ENCODE measurements around the gene SLC39A11. TPM values are rescaled to one million over a fixed set of nuclear protein-coding genes. Genes with fewer than 3 reads are reported as not detected.
A peak's percentile ranks its signal among the peaks of the same experiment; 100 is the strongest.

SLC39A11 gene
- total RNA-seq, 1 experiment from 2014 or later, result 15.8 TPM

GRCh38 chr17:73090396-73091202, 1.9 kb downstream of the SLC39A11 start:
- Mint-ChIP-seq H3K9me3 (ENCODE audit: unreplicated experiment) (no peaks in the 10 kb centered on the region), H3K36me3 (ENCODE audit: insufficient read depth, unreplicated experiment) (peaks cover 10% of the 10 kb centered on the region), H3K27ac (ENCODE audit: low read depth, unreplicated experiment) (no peak overlapping the region), H3K27me3 (ENCODE audit: insufficient read depth, unreplicated experiment) (peaks cover 8% of the 10 kb centered on the region), H3K4me3 (ENCODE audit: unreplicated experiment) (peak overlapping the region; percentile 12), H3K4me1 (ENCODE audit: insufficient read depth, unreplicated experiment) (peaks cover 11% of the 10 kb centered on the region)
- BruUV-seq (replicated peaks), result no TSS peak
- no peak for TF ChIP-seq CTCF (IDR thresholded peaks at IDR 0.05; ENCODE audit: unreplicated experiment)
- no peak for DNase-seq (ENCODE audit: unreplicated experiment)
- ChIA-PET CTCF (no interaction called here), POLR2A (no interaction called here)
- intact Hi-C loops (cut with micrococcal nuclease), result loop anchor here (5.0 kb wide), 1 partner anchor 363 kb away; no protein-coding TSS in a partner anchor

DNA sequence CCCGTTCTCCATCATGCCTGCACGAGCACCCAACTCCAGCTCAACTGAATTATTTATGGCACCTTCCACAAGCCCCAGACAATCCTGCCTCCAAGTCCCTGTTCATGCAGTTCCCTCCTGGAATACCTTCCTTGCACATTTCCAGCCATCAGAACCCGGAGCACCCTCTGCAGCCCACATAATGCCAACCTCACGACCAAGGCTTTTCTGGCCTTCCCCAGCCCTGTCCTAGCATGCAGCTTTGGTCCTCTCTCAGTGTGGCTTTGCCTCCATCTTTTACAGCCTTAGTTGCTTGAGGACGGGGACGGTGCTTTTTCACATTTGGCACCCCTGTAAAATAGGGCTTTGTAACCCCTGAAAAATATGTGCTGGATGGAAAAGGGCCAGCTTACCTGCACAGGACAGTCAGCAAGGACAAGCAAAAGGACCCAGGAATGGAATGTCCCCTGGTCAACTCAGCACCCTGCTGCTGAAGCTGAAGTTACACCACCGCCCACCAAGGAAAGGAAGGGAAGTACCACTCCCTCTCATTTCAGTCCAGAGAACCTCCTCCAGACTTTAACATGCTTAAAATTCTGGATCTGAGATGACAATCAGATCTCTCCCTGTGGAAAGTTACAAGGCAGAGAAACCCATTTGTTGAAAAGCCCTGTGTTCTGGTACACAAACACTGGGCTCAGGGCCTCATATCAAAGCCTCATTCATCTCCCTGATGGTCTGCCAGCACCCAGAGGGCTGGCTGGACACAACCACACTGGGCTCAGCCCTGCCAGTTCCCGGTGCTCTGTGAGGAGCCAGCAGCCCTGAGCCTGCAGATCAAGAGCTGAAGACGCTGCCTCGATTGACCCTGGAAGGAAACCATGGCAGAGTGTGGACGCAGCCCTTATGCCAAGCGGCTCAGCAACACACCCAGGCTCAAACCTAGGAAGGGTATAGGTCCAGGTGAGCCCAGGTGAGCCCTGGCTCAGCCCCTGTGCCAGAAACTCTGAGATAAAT, 2.9 kb downstream of the SLC39A11 start:
- BruUV-seq (replicated peaks), result no TSS peak
- Mint-ChIP-seq H3K27ac (ENCODE audit: low read depth, unreplicated experiment) (no peak overlapping the region), H3K4me3 (ENCODE audit: unreplicated experiment) (no peak overlapping the region), H3K36me3 (ENCODE audit: insufficient read depth, unreplicated experiment) (peaks cover 10% of the 10 kb centered on the region), H3K4me1 (ENCODE audit: insufficient read depth, unreplicated experiment) (peaks cover 11% of the 10 kb centered on the region), H3K9me3 (ENCODE audit: unreplicated experiment) (no peaks in the 10 kb centered on the region), H3K27me3 (ENCODE audit: insufficient read depth, unreplicated experiment) (no peaks in the 10 kb centered on the region)
- CTCF ChIA-PET, result interaction anchor here (0.7 kb wide), 1 partner anchor 364 kb away, joined by 3 read pairs; no protein-coding TSS in a partner anchor
- POLR2A ChIA-PET, result no interaction called here
- intact Hi-C loops (cut with micrococcal nuclease), result loop anchor here (5.0 kb wide), 1 partner anchor 362 kb away; no protein-coding TSS in a partner anchor
- no peak for DNase-seq (ENCODE audit: unreplicated experiment)
- no peak for TF ChIP-seq CTCF (IDR thresholded peaks at IDR 0.05; ENCODE audit: unreplicated experiment)

DNA sequence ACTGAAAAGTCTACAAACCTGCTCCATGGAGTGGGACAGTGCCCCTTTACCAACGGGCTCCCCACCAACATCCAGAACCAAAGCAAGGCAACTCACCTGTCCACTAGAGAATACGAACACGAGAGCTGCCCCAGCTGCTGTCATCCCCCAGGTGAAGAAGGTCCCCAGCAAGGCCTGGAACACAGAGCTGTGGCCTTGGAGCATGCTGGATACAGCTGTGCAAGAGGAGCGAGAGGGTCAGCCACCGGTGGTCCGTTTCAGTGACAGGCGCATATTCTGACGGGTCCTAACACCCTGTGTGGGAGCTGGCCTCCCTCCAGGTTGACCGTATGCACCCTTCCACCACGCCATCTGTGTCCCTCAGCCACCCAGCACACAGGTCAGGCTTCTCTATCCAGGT, 3.9 kb downstream of the SLC39A11 start:
- Mint-ChIP-seq H3K36me3 (ENCODE audit: insufficient read depth, unreplicated experiment) (peaks cover 16% of the 10 kb centered on the region), H3K27ac (ENCODE audit: low read depth, unreplicated experiment) (no peak overlapping the region), H3K27me3 (ENCODE audit: insufficient read depth, unreplicated experiment) (no peaks in the 10 kb centered on the region), H3K4me1 (ENCODE audit: insufficient read depth, unreplicated experiment) (peaks cover 11% of the 10 kb centered on the region), H3K9me3 (ENCODE audit: unreplicated experiment) (no peaks in the 10 kb centered on the region), H3K4me3 (ENCODE audit: unreplicated experiment) (no peak overlapping the region)
- TF ChIP-seq CTCF (IDR thresholded peaks at IDR 0.05; ENCODE audit: unreplicated experiment), result no peak
- DNase-seq (ENCODE audit: unreplicated experiment), result no peak
- intact Hi-C loops (cut with micrococcal nuclease), result no loop called here
- no TSS peak for BruUV-seq (replicated peaks)
- ChIA-PET CTCF (no interaction called here), POLR2A (no interaction called here)

DNA sequence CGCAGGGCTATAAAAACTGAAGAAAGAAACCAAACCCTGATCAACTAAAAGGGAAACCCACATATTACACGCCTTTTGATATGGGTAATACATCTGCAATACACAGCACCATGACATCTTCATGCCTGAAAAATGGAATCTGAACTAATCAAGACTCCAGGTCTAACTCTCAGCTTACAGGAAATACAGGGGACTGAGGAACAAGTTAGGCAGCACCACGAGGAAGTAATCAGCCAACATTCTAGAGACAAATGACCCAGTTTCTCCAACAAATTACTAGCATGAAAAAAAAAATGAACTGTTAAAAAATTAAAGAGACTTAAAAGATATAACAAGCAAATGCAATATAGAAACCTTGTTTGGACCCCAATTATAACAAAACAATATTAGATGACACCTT, 9.1 kb downstream of the SLC39A11 start:
- intact Hi-C loops (cut with micrococcal nuclease), result no loop called here
- Mint-ChIP-seq H3K27ac (ENCODE audit: low read depth, unreplicated experiment) (no peak overlapping the region), H3K9me3 (ENCODE audit: unreplicated experiment) (peaks cover 5% of the 10 kb centered on the region), H3K4me3 (ENCODE audit: unreplicated experiment) (no peak overlapping the region), H3K36me3 (ENCODE audit: insufficient read depth, unreplicated experiment) (peaks cover 12% of the 10 kb centered on the region), H3K4me1 (ENCODE audit: insufficient read depth, unreplicated experiment) (no peaks in the 10 kb centered on the region), H3K27me3 (ENCODE audit: insufficient read depth, unreplicated experiment) (no peaks in the 10 kb centered on the region)
- BruUV-seq (replicated peaks), result no TSS peak
- ChIA-PET POLR2A (interaction anchor here (0.7 kb wide), 1 partner anchor 57 kb away, joined by 3 read pairs; no protein-coding TSS in a partner anchor), CTCF (no interaction called here)
- TF ChIP-seq CTCF (IDR thresholded peaks at IDR 0.05; ENCODE audit: unreplicated experiment), result no peak
- no peak for DNase-seq (ENCODE audit: unreplicated experiment)
